AG09309 (cell line): ENCODE measurements around the gene GIPC1.

Experiments
- DNase-seq: peaks from one replicate; pipeline ENCODE4 v3.0.0-alpha.2; 2010; ENCODE audit warnings: low read depth
- H3K4me3 ChIP-seq: 2 replicates; pipeline ENCODE4 v1.5.1; 2011; ENCODE audit warnings: mild to moderate bottlenecking, low read depth, low read length, moderate library complexity; ENCODE audit not compliant: control insufficient read depth
- CTCF ChIP-seq: IDR thresholded peaks from 2 replicates; pipeline ENCODE4 v1.5.1; 2011; ENCODE audit warnings: mild to moderate bottlenecking, low read depth, low read length, inconsistent platforms; ENCODE audit not compliant: insufficient read depth, control insufficient read depth; ENCODE audit errors: missing control alignments

Gene GIPC1

GRCh38 chr19:14517840-14518505 is 22.0 kb upstream of the GIPC1 start, which contains the start of gene DNAJB1:
Gene DNAJB1, minus strand, starts transcription at chr19:14518397. Its CDS starts 48 bp downstream, at chr19:14518349.
- DNase-seq, result no peak
- peak within 1 kb of the TSS; percentile 92 for H3K4me3 ChIP-seq
- no peak for TF ChIP-seq CTCF

GRCh38 chr19:14517446-14517839 is 21.5 kb upstream of the GIPC1 start:
- DNase-seq, result no peak
- no peak for TF ChIP-seq CTCF
- peak overlapping the region; percentile 92 for H3K4me3 ChIP-seq

GRCh38 chr19:14516746-14517438 is 21.0 kb upstream of the GIPC1 start:
- peak overlapping the region; percentile 92 for H3K4me3 ChIP-seq
- TF ChIP-seq CTCF, result no peak
- DNase-seq, result no peak

DNA sequence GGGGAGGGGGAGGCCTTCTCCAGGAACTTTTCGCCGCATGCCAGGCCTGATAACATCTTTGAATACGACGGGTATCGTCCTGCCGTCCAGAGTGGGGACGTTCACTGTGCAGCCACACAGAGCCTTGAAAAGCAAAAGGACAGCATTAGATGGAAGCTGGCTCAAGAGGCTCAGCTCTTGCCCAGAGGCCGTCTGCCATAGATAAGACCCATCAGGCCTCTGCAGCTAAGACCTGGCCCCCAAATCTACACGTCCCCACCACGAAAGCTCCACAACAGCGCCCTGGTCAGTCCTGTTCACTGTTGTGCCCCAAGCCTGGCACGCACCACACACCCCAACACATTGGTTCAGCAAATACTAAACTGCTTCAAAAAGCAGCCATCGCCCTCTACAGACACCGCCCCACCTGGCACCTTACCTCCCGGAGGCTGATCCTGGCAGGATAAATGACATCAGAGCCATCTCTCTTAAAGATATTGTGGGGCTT is 20.2 kb upstream of the GIPC1 start:
- no peak for DNase-seq
- H3K4me3 ChIP-seq, result peak overlapping the region; percentile 92

GRCh38 chr19:14515501-14516047 is 19.6 kb upstream of the GIPC1 start:
- TF ChIP-seq CTCF, result no peak
- DNase-seq, result no peak
- H3K4me3 ChIP-seq, result no peak overlapping the region; the same call in 1 of the 2 replicates

More for the DNA sequence above, 20.2 kb upstream of the GIPC1 start:
- no peak for TF ChIP-seq CTCF

- no peak for DNase-seq
- TF ChIP-seq CTCF, result no peak
- no peak overlapping the region for H3K4me3 ChIP-seq
These were observed 18.4 kb upstream of the GIPC1 start for GRCh38 chr19:14514215-14514863.
